HG03354 (cell line): ENCODE measurements around the gene ELMO1.

Experiments
- ATAC-seq: cut with Tn5 transposase; IDR thresholded peaks from one replicate; pipeline ENCODE4 v1.9.1; 2021; ENCODE audit warnings: mild to moderate bottlenecking; ENCODE audit not compliant: unreplicated experiment, poor library complexity, severe bottlenecking

ELMO1 gene

DNA sequence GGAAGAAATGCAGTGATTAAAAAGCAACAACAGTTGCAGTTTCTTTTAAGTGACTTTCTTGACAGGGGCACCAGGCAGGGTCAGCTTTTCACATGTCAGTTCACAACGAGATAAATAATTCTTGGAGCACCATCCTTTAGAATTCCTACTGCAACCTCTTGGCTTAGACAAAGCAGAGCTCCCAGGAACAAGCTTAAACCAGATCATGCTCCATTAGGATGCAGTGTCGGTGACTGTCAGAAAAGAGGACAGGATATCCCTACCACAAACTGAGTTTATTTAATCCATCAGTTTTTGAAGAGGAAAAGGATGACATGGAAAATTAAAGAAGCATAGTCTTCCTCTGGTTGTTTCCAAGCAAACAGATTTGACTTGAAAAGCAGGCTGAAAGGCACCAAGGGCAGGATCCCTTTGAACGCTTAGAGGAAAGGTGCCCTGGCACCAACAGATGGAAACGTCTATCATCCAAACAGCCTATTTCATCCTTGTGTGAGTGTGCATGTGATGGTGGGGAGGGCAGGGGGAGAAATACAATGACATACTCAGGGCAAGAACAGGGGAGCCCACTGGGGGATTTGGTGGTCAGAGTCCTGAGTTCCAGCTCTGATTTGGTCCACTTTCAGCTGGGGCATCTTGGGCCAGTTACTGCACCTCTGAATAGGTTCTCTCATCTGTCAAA, 392.3 kb downstream of the ELMO1 start:
- no peak for ATAC-seq

GRCh38 chr7:37054624-37055241, 393.9 kb downstream of the ELMO1 start:
- ATAC-seq = no peak

DNA sequence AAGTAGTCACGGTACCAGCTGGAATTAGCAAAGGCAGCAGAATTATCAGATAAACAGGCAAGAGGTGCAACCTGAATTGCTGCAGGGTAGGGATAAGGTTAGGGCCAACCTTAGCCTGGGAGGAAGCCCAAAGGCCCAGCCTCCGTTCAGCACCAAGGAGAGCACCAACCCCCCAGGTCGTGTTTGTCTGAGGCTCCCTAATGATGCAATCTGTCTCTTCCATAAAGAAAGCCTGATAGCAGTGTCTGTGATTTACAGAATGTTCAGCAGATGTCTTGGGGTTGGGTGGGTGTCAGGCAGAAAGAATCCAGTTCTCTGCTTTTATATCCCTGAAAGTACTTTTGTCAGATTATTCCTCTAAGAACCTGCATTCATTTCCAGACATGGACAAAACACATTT, 396.0 kb downstream of the ELMO1 start:
- ATAC-seq = no peak

- no peak for ATAC-seq
Observed at GRCh38 chr7:37050801-37051200, 397.9 kb downstream of the ELMO1 start.

GRCh38 chr7:37048674-37049073, 400.0 kb downstream of the ELMO1 start:
- ATAC-seq = no peak

- no peak for ATAC-seq
Observed at GRCh38 chr7:37047260-37047659, 401.4 kb downstream of the ELMO1 start.

DNA sequence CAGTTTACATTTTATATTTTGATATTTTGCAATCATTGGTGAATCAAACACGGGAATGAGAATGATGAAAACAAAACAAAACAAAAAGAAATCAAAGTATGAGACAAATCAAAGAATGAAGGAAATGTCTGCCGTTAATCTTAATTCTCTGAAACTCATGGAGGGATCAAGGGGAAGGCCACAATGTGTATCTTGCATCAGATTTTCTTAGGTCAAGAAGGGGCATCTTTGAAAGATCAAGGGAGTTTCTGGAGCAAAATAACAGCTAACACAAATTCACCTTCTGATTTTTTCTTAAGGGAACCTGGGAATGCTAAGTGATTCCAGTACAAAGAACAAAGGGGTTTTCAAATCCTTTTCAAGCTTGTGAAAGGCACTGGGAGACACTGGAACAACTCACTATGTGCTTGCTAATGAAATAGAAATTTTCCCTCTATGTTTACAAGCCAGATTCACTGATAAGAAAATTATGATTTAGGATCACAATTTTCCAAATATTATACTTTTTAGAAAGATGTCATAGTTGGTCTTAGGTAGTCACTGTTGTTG, 402.1 kb downstream of the ELMO1 start:
- ATAC-seq = no peak

DNA sequence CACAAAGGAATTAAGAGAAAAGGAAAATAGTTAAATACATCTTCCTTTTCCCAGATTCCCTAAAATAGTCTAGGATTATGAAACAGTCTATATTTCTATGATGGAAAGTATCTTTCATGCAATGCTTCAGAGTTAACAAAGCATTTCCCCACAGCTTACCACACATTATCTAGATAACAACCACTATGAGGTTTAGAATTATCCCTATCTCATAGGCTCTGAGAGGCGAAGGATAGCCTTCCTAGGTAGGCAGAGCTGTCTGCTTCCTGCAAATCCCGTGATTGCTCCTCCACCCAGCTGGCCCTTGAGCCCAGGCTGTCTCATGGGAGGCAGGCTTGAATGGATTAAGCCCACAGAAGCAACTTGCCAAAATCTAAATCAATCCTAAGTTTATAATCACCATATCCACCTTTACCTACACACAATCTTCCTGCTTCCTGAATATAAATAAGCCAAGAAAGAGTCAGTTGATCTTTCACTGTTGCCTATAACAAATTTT, 402.9 kb downstream of the ELMO1 start:
- no peak for ATAC-seq

- no peak for ATAC-seq
Observed at GRCh38 chr7:37041461-37041860, 407.2 kb downstream of the ELMO1 start.

- no peak for ATAC-seq
Observed at GRCh38 chr7:37040330-37040729, 408.3 kb downstream of the ELMO1 start.

- no peak for ATAC-seq
Observed at GRCh38 chr7:37039131-37039749, 409.4 kb downstream of the ELMO1 start.

DNA sequence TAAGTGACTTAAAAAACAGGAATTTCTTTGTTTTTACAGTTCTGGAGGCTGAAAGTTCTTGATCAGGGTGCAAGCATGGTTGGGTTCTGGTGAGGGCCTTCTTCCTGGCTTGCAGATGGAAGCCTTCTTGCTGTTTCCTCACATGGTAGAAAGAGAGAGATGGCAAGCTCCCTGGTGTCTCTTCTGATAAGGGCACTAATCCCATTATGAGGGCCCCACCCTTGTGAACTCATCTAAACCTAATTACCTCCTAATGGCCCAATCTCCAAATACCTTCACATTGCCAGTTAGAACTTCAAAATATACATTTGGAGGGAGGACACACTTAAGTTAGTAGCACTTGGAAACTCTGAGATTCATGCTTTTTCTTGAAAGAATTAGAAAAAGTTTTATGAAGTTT, 410.0 kb downstream of the ELMO1 start:
- no peak for ATAC-seq

- no peak for ATAC-seq
Observed at GRCh38 chr7:37037286-37037685, 411.4 kb downstream of the ELMO1 start.

DNA sequence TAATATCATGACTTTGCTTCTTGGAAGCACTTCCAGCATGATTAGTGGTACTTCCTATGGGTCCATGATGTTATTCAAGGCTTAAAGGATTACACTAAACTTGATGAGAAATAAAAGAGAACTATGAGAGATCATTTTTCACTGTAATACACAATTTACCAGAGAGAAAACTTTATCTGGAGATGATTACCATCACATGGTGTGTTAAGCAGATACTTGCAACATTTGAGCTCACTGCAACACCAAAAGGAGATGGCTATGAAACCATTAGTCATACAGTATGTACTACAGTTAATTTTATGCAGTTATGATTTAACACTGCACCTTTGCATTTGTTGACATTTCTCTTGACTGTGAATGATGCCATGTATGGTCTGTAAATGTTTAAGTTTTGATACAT, 413.0 kb downstream of the ELMO1 start:
- no peak for ATAC-seq

- no peak for ATAC-seq
Observed at GRCh38 chr7:37033141-37033540, 415.5 kb downstream of the ELMO1 start.

DNA sequence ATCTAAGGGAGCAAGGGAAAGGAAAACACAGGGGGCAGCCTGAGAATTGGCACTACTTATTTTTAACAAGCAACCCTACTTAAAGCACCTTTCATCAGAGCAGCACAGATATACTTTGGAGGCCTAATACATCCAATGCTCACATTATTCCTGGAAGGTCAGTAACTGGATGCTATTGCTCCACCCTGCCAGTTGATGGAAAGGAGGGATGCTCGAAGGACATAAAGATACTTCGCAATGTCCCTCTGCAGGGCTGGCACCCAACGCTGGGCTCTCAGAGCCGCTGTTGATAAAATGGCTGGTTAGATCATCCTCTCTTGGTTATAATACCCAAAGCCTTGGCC, 416.4 kb downstream of the ELMO1 start:
- ATAC-seq = no peak

GRCh38 chr7:37031571-37032257, 416.9 kb downstream of the ELMO1 start:
- no peak for ATAC-seq

DNA sequence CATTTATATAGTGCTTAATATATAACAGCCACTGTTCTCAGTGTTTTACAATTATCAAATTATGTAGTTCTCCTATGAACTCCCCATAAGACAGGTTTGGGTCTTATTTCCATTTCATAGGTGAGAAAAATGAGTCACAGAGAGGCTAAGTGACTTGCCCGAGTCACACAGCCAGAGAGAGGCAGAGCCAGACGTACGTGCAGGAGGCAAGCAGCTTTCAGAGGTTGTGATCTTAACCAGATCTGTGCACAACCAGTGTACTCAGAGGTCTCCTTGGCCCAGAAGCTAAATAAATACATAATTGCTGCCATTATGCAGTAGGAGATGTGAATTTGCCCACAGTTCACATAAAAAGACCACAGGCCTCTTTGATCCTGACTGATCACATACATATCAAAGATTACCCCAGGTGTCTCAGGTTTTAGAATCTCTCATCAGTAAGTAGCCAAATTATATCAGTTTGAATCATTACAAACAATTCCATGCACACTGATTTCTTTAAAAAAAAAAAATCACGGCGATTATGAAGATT, 419.7 kb downstream of the ELMO1 start:
- ATAC-seq = no peak

GRCh38 chr7:37027557-37028341, 420.9 kb downstream of the ELMO1 start:
- ATAC-seq = no peak
